ENCODE measurements around the gene IGFL1. TPM values are rescaled to one million over a fixed set of nuclear protein-coding genes. Genes with fewer than 3 reads are reported as not detected.
A peak's percentile ranks its signal among the peaks of the same experiment; 100 is the strongest.

Gene IGFL1
- total RNA-seq, 4 donors from 2014 or later, result 2.9 to 46.0 (median 22.0) TPM

DNA sequence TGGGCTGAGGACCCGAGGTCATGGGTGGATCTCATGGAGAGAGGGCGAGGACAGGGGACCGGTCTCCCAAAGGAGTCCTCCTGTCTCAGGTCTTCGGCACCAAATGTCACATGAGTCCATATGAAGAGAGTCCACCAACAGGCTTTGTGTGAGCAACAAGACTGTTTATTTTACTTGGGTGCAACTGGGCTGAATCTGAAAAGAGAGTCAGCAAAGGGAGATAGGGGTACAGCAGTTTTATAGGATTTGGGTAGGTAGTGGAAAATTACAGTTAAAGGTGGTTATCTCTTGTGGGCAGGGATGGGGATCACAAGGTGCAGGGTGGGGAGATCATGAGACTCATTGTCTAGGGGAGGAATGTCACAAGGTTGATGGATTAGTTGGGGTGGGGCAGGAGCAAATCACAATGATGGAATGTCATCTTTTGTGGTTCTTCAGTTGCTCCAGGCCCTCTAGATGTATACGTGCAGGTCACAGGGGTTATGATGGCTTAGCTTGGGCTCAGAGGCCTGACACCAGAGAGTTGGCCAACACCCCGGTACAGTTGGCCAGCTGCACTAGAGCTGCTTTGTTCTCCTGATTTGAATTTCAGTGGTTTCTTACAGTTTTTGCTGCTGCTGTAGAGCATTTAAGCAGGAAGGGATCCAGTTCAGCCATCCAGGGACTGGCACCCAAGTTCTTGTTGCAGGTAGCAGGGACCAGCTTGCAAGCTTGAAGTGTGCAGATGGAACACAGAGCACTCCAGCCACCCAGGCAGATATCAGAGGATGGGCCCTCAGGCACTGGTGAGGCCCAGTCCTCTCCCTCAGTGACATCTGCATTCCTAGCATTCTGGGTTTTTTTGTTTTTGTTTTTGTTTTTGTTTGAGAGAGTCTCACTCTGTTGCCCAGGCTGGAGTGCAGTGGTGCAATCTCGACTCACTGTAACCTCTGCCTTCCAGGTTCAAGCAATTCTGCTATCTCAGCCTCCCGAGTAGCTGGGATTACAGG lies 26.4 kb upstream of the IGFL1 start:
- 72 to 74% methylated on average over 7 to 8 of the region's 8 CpGs for WGBS, 2 donors
- DNase-seq, result no peak
- H3K27ac ChIP-seq, result peak overlapping the region in 3 of 4 donors; percentile 53 to 82 (median 53)
- H3K27me3 ChIP-seq, result peaks cover 0 to 5% (median 0%) of the 10 kb centered on the region in 4 donors
- H3K9me3 ChIP-seq, result no peaks in the 10 kb centered on the region
- H3K4me3 ChIP-seq, result peak overlapping the region in 1 of 4 donors; percentile 20
- intact Hi-C loops (cut with DNase I), result no loop called here
- no peaks in the 10 kb centered on the region for H3K36me3 ChIP-seq
- TF ChIP-seq, protein P1, sequence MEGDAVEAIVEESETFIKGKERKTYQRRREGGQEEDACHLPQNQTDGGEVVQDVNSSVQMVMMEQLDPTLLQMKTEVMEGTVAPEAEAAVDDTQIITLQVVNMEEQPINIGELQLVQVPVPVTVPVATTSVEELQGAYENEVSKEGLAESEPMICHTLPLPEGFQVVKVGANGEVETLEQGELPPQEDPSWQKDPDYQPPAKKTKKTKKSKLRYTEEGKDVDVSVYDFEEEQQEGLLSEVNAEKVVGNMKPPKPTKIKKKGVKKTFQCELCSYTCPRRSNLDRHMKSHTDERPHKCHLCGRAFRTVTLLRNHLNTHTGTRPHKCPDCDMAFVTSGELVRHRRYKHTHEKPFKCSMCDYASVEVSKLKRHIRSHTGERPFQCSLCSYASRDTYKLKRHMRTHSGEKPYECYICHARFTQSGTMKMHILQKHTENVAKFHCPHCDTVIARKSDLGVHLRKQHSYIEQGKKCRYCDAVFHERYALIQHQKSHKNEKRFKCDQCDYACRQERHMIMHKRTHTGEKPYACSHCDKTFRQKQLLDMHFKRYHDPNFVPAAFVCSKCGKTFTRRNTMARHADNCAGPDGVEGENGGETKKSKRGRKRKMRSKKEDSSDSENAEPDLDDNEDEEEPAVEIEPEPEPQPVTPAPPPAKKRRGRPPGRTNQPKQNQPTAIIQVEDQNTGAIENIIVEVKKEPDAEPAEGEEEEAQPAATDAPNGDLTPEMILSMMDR (IDR thresholded peaks at IDR 0.05), result no peak
- TF ChIP-seq POLR2A (IDR thresholded peaks at IDR 0.05), result no peak
- H3K4me1 ChIP-seq, result peaks cover 0 to 83% (median 22%) of the 10 kb centered on the region in 3 donors

GRCh38 chr19:46204008-46204407 lies 25.5 kb upstream of the IGFL1 start:
- intact Hi-C loops (cut with DNase I), result no loop called here

GRCh38 chr19:46205183-46205984 lies 24.2 kb upstream of the IGFL1 start:
- H3K27me3 ChIP-seq, result peaks cover 0 to 6% (median 0%) of the 10 kb centered on the region in 4 donors
- intact Hi-C loops (cut with DNase I), result no loop called here
- peaks cover 5 to 88% (median 24%) of the 10 kb centered on the region in 3 donors for H3K4me1 ChIP-seq
- 60 to 62% methylated on average over 6 of the region's 6 CpGs for WGBS, 2 donors
- no peak for DNase-seq
- H3K9me3 ChIP-seq, result no peaks in the 10 kb centered on the region
- H3K4me3 ChIP-seq, result no peak overlapping the region
- peak overlapping the region; percentile 38 to 82 (median 42) for H3K27ac ChIP-seq
- H3K36me3 ChIP-seq, result no peaks in the 10 kb centered on the region
- TF ChIP-seq POLR2A (IDR thresholded peaks at IDR 0.05), result no peak
- TF ChIP-seq, protein P1 (IDR thresholded peaks at IDR 0.05), result no peak

More at GRCh38 chr19:46204008-46204407, 25.5 kb upstream of the IGFL1 start:
- peaks cover 0 to 83% (median 18%) of the 10 kb centered on the region in 3 donors for H3K4me1 ChIP-seq
- peaks cover 0 to 6% (median 0%) of the 10 kb centered on the region in 4 donors for H3K27me3 ChIP-seq
- no peak overlapping the region for H3K4me3 ChIP-seq
- no peaks in the 10 kb centered on the region for H3K36me3 ChIP-seq
- no peak for DNase-seq
- peak overlapping the region in 1 of 4 donors; percentile 82 for H3K27ac ChIP-seq
- TF ChIP-seq, protein P1 (IDR thresholded peaks at IDR 0.05), result no peak
- TF ChIP-seq POLR2A (IDR thresholded peaks at IDR 0.05), result no peak
- H3K9me3 ChIP-seq, result no peaks in the 10 kb centered on the region
- 40% methylated on average over 1 of the region's 5 CpGs; no CpG with 5 or more reads in 1 of the 2 donors for WGBS, 2 donors

DNA sequence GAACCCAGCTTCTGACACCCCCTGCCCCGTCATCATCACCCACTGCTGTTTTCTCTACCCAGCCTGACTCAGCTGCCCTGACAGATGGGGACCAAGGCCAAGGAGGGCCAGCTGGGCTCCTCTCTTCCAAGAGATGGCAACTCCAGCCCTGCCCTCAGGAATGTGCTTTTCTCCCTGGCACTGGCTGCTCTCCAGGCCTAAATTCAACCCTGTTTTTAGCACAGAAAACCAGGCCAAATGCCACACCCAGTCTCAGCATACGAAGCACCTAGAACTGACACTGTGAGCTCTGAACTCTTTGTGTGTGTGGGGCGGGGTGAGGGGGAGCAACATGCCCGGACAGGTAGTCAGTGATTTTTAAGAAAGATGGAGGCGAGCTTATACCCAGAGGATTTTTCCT lies 23.4 kb upstream of the IGFL1 start:
- no peak for DNase-seq
- H3K4me3 ChIP-seq, result no peak overlapping the region
- 36 to 46% methylated on average over 2 to 4 of the region's 5 CpGs for WGBS, 2 donors
- intact Hi-C loops (cut with DNase I), result no loop called here
- no peaks in the 10 kb centered on the region for H3K9me3 ChIP-seq
- H3K36me3 ChIP-seq, result no peaks in the 10 kb centered on the region
- H3K27ac ChIP-seq, result peak overlapping the region; percentile 58 to 82 (median 68)
- peaks cover 12 to 89% (median 32%) of the 10 kb centered on the region in 3 donors for H3K4me1 ChIP-seq
- peaks cover 0 to 6% (median 0%) of the 10 kb centered on the region in 4 donors for H3K27me3 ChIP-seq
- TF ChIP-seq POLR2A (IDR thresholded peaks at IDR 0.05), result no peak
- TF ChIP-seq, protein P1 (IDR thresholded peaks at IDR 0.05), result no peak

Data from esophagus squamous epithelium (tissue), 5 donors.